Measurements from ENCODE around the gene FBXO47. TPM values are rescaled to one million over a fixed set of nuclear protein-coding genes. Genes with fewer than 3 reads are reported as not detected.

FBXO47 gene
- total RNA-seq (2014; rRNA removed; shearing (Covaris generic); ENCODE audit: low replicate concordance): not detected in 2 replicates

- Histone ChIP-seq H3K36me3 (no peaks in the 10 kb centered on the region), H3K27me3 (no peaks in the 10 kb centered on the region), H3K4me3 (peak within 1 kb of the TSS; percentile 43), H3K9me3 (no peaks in the 10 kb centered on the region)
- peak; percentile 98 for DNase-seq
Observed at GRCh38 chr17:38967290-38967738, at the start of gene FBXO47. FBXO47 (minus strand) TSS chr17:38967403; CDS start chr17:38963025, 4,378 bp downstream.

GRCh38 chr17:39016193-39017153 is 49.3 kb upstream of the FBXO47 start:
- Histone ChIP-seq H3K4me3 (no peak overlapping the region), H3K36me3 (no peaks in the 10 kb centered on the region), H3K27me3 (no peaks in the 10 kb centered on the region), H3K9me3 (peaks cover 9% of the 10 kb centered on the region)
- no peak for DNase-seq

- H3K36me3 ChIP-seq: no peaks in the 10 kb centered on the region
- no peaks in the 10 kb centered on the region for H3K27me3 ChIP-seq
- no peak for DNase-seq
- H3K4me3 ChIP-seq: no peak overlapping the region
- H3K9me3 ChIP-seq: peaks cover 9% of the 10 kb centered on the region
Observed at GRCh38 chr17:39015546-39015935, 48.3 kb upstream of the FBXO47 start.

GRCh38 chr17:39014795-39015545 is 47.8 kb upstream of the FBXO47 start:
- Histone ChIP-seq H3K27me3 (no peaks in the 10 kb centered on the region), H3K36me3 (no peaks in the 10 kb centered on the region), H3K9me3 (peaks cover 9% of the 10 kb centered on the region), H3K4me3 (no peak overlapping the region)
- DNase-seq: no peak

GRCh38 chr17:39014044-39014794 is 47.0 kb upstream of the FBXO47 start:
- Histone ChIP-seq H3K27me3 (no peaks in the 10 kb centered on the region), H3K9me3 (peaks cover 5% of the 10 kb centered on the region), H3K36me3 (no peaks in the 10 kb centered on the region), H3K4me3 (no peak overlapping the region)
- peak; percentile 48 for DNase-seq

GRCh38 chr17:39012725-39013124 is 45.5 kb upstream of the FBXO47 start:
- no peak for DNase-seq
- Histone ChIP-seq H3K4me3 (no peak overlapping the region), H3K36me3 (no peaks in the 10 kb centered on the region), H3K9me3 (peaks cover 8% of the 10 kb centered on the region), H3K27me3 (no peaks in the 10 kb centered on the region)

- H3K27me3 ChIP-seq: 0 out of 2 replicates have a peak, but pooled peaks cover 2% of the 10 kb centered on the region
Observed at GRCh38 chr17:39011907-39012468, 44.8 kb upstream of the FBXO47 start.

GRCh38 chr17:39009581-39010001 is 42.4 kb upstream of the FBXO47 start:
- Histone ChIP-seq H3K9me3 (peaks cover 8% of the 10 kb centered on the region), H3K36me3 (no peaks in the 10 kb centered on the region), H3K27me3 (peaks cover 4% of the 10 kb centered on the region; the same call in 1 of the 2 replicates), H3K4me3 (no peak overlapping the region)
- DNase-seq: no peak

More at GRCh38 chr17:39011907-39012468, 44.8 kb upstream of the FBXO47 start:
- DNase-seq: no peak
- Histone ChIP-seq H3K36me3 (no peaks in the 10 kb centered on the region), H3K9me3 (peaks cover 8% of the 10 kb centered on the region), H3K4me3 (no peak overlapping the region)

- no peak overlapping the region for H3K4me3 ChIP-seq
- no peak for DNase-seq
- H3K36me3 ChIP-seq: no peaks in the 10 kb centered on the region
- H3K27me3 ChIP-seq: peaks cover 4% of the 10 kb centered on the region; the same call in 1 of the 2 replicates
- H3K9me3 ChIP-seq: peaks cover 8% of the 10 kb centered on the region
Observed at GRCh38 chr17:39008633-39009032, 41.4 kb upstream of the FBXO47 start.

- Histone ChIP-seq H3K36me3 (no peaks in the 10 kb centered on the region), H3K27me3 (peaks cover 4% of the 10 kb centered on the region; the same call in 1 of the 2 replicates), H3K4me3 (no peak overlapping the region), H3K9me3 (peaks cover 9% of the 10 kb centered on the region)
- DNase-seq: no peak
Observed at GRCh38 chr17:39002991-39003715, 36.0 kb upstream of the FBXO47 start.

- Histone ChIP-seq H3K9me3 (peaks cover 18% of the 10 kb centered on the region), H3K36me3 (no peaks in the 10 kb centered on the region), H3K27me3 (peaks cover 2% of the 10 kb centered on the region; the same call in 1 of the 2 replicates), H3K4me3 (no peak overlapping the region)
- peak; percentile 57 for DNase-seq
Observed at GRCh38 chr17:39001703-39002637, 34.8 kb upstream of the FBXO47 start.

- DNase-seq: no peak
- Histone ChIP-seq H3K9me3 (peaks cover 31% of the 10 kb centered on the region), H3K4me3 (no peak overlapping the region), H3K27me3 (no peaks in the 10 kb centered on the region), H3K36me3 (no peaks in the 10 kb centered on the region)
Observed at GRCh38 chr17:39000021-39000601, 32.9 kb upstream of the FBXO47 start.

GRCh38 chr17:38996660-38997337 is 29.6 kb upstream of the FBXO47 start:
- Histone ChIP-seq H3K36me3 (no peaks in the 10 kb centered on the region), H3K9me3 (peaks cover 35% of the 10 kb centered on the region), H3K27me3 (no peaks in the 10 kb centered on the region), H3K4me3 (no peak overlapping the region)
- no peak for DNase-seq

- Histone ChIP-seq H3K4me3 (no peak overlapping the region), H3K27me3 (no peaks in the 10 kb centered on the region), H3K36me3 (no peaks in the 10 kb centered on the region), H3K9me3 (peaks cover 32% of the 10 kb centered on the region)
- DNase-seq: no peak
Observed at GRCh38 chr17:38994026-38994425, 26.8 kb upstream of the FBXO47 start.

Measured in MG63 (cell line).